ENCODE data around the gene DSE.

- TF ChIP-seq, protein P1, sequence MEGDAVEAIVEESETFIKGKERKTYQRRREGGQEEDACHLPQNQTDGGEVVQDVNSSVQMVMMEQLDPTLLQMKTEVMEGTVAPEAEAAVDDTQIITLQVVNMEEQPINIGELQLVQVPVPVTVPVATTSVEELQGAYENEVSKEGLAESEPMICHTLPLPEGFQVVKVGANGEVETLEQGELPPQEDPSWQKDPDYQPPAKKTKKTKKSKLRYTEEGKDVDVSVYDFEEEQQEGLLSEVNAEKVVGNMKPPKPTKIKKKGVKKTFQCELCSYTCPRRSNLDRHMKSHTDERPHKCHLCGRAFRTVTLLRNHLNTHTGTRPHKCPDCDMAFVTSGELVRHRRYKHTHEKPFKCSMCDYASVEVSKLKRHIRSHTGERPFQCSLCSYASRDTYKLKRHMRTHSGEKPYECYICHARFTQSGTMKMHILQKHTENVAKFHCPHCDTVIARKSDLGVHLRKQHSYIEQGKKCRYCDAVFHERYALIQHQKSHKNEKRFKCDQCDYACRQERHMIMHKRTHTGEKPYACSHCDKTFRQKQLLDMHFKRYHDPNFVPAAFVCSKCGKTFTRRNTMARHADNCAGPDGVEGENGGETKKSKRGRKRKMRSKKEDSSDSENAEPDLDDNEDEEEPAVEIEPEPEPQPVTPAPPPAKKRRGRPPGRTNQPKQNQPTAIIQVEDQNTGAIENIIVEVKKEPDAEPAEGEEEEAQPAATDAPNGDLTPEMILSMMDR (conservative IDR thresholded peaks at IDR 0.05 in 1 of 2, IDR thresholded peaks at IDR 0.05 in 1 of 2; ENCODE audit: low read depth in 1 of 2, low read length in 2 of 2) = no peak
- TF ChIP-seq EZH2 (IDR thresholded peaks at IDR 0.05; ENCODE audit: low read length, missing control alignments) = no peak
These were observed 96.8 kb downstream of the DSE start for GRCh38 chr6:116467514-116467913.
